GM12875 (cell line): Measurements from ENCODE around the gene WIPF2.

Experiments
- H3K4me3 ChIP-seq: one replicate; pipeline ENCODE4 v1.5.1; 2011; ENCODE audit warnings: low read depth, low read length, control low read depth
- CTCF ChIP-seq: IDR thresholded peaks from 2 replicates; pipeline ENCODE4 v1.5.1; 2011; ENCODE audit warnings: low read depth, mild to moderate bottlenecking, control low read depth, inconsistent platforms, low read length, moderate library complexity, borderline replicate concordance; ENCODE audit not compliant: insufficient read depth

The WIPF2 gene

GRCh38 chr17:40278414-40278813 is 59.3 kb downstream of the WIPF2 start:
- no peak for TF ChIP-seq CTCF
- H3K4me3 ChIP-seq = no peak overlapping the region

- no peak for TF ChIP-seq CTCF
These were observed 60.3 kb downstream of the WIPF2 start for GRCh38 chr17:40279402-40279801.

GRCh38 chr17:40281663-40282062 is 62.6 kb downstream of the WIPF2 start:
- H3K4me3 ChIP-seq = no peak overlapping the region
- TF ChIP-seq CTCF = no peak

More at GRCh38 chr17:40279402-40279801, 60.3 kb downstream of the WIPF2 start:
- no peak overlapping the region for H3K4me3 ChIP-seq

- no peak overlapping the region for H3K4me3 ChIP-seq
- TF ChIP-seq CTCF = no peak
These were observed 64.6 kb downstream of the WIPF2 start for GRCh38 chr17:40283662-40284061.

- TF ChIP-seq CTCF = no peak
- no peak overlapping the region for H3K4me3 ChIP-seq
These were observed 65.1 kb downstream of the WIPF2 start for GRCh38 chr17:40284085-40284713.

GRCh38 chr17:40286473-40286872 is 67.4 kb downstream of the WIPF2 start:
- TF ChIP-seq CTCF = no peak
- H3K4me3 ChIP-seq = no peak overlapping the region

GRCh38 chr17:40287159-40287493 is 68.0 kb downstream of the WIPF2 start:
- no peak for TF ChIP-seq CTCF
- no peak overlapping the region for H3K4me3 ChIP-seq
